GM18508 (cell line): Measurements from ENCODE around the gene ZBTB7B.

Source experiments
- ATAC-seq: cut with Tn5 transposase; IDR thresholded peaks from one replicate; pipeline ENCODE4 v1.9.1; 2021; ENCODE audit warnings: moderate number of reproducible peaks; ENCODE audit not compliant: insufficient read depth, unreplicated experiment

Gene ZBTB7B

GRCh38 chr1:155001675-155002463, 733 bp upstream of the ZBTB7B start:
- ATAC-seq = peak; percentile 28

- no peak for ATAC-seq
These were observed 694 bp downstream of the ZBTB7B start for GRCh38 chr1:155003227-155003765.

DNA sequence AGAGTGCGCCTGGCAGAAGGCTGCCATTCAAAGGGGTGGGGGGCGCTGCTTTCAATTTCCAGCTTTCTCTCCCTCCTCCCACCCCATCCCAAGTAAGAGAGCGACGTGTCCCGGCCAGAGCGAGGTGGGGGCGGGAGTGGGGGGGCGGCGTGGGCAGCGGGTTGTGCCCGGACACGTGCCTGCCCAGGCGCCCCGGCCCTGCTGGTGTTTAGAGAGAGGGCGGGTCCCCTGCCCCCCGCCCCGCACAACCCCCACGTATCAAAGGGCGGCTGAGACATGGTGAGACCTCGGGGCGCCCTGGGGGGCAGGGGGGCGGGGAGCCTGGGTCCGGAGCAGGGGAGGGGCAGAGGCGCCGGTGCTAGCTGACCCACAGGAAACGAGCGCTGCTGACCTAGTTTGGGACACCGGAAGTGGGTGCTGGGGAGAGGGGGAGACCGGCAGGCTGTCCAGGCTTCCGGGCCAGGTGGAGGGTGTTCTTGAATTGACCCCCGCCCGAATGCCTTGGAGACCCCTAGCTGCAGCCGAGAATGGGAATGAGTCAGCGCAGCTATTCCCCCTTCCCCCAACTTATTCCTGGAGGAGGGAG, 1.3 kb downstream of the ZBTB7B start:
- no peak for ATAC-seq

DNA sequence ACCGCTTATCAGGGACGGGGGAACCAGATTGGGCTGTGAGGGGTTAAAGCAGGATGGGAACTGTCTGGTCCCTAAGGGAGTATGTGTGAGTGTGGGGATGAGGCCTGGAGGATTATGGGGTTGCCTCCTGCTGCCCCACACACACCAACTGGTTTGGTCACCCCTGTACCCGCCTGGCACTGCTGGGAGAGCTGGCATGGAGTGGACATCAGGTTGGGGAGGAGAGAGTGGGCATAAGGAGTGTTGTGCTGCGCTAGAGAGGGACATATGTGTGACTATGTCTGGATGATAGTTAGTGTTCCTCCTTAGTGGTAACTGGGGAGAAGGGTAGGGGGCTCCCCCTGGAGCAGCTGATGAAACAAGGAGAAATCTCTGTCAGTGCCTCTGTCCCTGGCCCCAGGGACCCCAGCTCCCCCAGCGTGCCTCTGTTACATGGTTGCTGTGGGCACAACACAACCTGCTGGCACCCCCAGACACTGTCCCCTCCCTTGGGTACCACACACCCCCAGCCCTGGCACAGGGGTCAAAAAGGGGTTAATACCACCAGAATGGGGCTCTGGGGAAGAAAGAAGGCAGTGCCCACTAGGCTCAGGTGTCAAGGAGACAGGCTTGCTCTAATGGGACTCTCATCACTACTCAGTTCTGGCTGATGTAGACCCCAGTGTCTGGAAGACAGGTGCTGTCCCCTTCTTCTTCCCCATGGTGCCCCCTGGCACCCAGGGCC, 1.9 kb downstream of the ZBTB7B start:
- no peak for ATAC-seq

GRCh38 chr1:155005076-155006011, 2.7 kb downstream of the ZBTB7B start:
- ATAC-seq = no peak

DNA sequence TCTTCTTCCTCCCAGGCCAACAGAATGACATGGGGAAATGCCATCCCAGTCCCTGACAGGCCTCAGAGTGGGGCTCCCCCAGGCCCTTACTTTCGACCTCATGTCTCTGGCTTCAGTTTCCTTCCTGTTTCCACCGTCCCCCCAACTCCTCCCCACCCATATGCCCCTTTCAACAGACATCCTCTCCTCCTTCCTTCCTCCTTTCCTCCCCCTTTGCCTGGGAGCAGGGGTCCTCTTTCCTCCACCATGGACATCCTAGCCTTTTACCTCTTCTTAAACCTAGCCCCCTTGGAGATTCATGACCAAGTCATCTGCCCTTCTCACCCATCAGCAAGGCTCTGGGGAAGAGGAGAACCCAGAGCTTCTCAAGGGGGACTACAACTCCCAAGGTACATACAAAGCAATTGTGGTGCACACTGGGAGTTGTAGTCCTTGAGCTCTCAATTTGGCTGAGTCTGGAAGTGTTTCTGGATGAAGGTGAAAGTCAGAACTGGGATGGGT, 4.0 kb downstream of the ZBTB7B start:
- ATAC-seq = no peak

GRCh38 chr1:155007251-155007828, 4.7 kb downstream of the ZBTB7B start:
- no peak for ATAC-seq

- no peak for ATAC-seq
These were observed 5.7 kb downstream of the ZBTB7B start for GRCh38 chr1:155008015-155008941.

DNA sequence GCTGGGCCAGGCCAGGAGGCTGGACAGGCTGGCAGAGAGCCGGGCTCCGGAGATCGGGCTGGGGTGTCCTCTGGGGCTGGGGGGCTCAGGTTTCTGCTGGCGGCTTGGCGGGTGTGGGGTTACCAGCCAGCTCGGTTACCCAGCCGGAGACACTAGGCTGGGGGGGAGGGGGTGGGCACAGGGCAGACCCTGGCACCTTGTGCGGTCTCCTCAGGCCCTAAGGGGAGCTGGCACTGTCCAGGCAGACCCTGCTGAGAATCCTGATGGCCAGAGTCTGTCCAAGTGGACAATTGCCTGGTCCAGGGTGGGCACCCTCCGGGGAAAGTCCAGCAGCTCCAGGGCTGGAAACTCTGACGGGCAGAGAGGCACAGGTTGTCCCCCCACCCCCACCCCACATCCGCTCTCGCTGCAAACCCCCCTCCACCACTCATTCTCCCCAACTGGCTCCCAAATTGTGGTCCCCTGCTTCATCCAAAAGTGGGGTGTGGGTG, 6.7 kb downstream of the ZBTB7B start:
- no peak for ATAC-seq

DNA sequence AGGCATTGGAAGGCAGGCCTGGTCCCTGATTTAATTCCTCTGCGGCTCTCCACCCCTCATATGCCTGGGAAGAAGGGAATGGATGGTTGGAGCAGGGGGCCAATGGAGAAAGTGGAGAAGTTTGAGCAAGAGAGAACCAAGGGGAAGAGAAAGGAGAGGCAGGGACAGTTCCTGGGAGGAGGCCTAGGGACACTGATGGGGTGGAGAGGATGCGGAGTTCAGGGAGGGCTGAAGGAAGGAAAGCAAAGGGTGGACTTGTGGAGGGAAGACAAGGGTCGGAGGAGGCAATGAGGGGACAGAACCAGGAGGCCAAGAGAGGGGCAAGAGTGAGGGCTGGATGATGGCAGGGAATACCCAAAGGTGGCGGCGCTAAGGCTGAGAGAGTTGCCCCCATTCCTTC, 7.1 kb downstream of the ZBTB7B start:
- no peak for ATAC-seq

GRCh38 chr1:155010211-155010918, 7.8 kb downstream of the ZBTB7B start:
- no peak for ATAC-seq

GRCh38 chr1:155011004-155011416, 8.4 kb downstream of the ZBTB7B start:
- ATAC-seq = no peak

DNA sequence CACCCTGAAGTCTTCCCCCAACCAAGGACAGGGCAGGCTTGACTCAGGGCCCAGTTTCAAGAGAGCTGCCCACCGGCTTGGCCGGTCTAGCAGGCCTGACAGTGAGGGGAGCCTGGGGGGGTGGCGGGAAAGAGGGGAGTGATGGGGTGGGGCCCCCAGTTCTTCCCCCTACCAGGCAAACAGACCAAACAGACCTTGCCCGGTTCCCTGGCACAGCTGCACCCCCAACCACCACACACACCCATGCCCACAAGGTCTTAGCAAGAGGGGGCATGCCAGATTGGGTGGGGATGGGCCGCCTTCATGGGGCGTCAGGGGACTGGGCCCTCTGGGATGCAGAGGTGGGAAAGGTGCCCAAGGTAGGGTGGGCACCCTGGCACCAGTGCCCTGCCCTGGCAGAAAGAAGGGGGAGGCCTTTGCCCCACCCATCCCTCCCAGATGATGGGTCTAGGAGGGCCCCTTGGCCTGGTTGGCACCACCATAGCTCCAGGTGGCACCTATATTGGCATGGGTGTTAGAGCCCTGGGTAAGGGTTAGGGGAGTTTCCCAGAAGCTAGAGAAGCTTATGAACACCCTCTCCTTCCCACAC, 8.9 kb downstream of the ZBTB7B start:
- ATAC-seq = no peak

DNA sequence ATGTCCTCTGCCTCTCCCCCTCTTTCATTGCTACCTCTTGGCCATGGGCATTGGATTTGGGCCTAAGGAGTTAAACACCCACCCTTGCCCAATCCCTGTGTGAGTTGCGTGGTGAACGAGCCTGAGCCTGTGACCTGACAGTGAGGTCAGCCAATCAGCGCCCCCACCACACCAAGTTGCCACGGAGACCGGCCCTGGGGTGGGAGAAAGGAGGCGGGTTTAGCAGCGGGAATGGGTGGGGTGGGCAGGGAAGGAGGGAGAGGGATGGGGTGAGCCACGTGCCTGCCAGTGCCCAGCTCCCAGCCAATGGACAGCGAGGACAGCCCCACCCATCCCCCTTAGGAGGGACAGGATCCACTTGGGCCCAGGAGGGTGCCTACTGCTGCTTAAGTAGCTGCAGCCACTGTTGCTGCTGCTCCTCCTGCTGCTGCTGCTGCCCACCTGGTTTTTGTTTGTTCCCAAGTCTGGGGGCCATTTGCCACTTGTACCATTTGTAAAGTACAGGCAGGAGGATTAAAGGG, 9.5 kb downstream of the ZBTB7B start:
- no peak for ATAC-seq

- ATAC-seq = no peak
These were observed 10.4 kb downstream of the ZBTB7B start for GRCh38 chr1:155012776-155013602.

- no peak for ATAC-seq
These were observed 11.0 kb downstream of the ZBTB7B start for GRCh38 chr1:155013632-155014031.
